A549 (cell line): ENCODE measurements around the gene NDRG4. TPM values are rescaled to one million over a fixed set of nuclear protein-coding genes. Genes with fewer than 3 reads are reported as not detected.

Experiments used
- ATAC-seq, 2 experiments: fragments of 200-7000 bp in 1 of 2; fragments of >200 bp in 1 of 2; cut with Nextera tagmentation in 1 of 2; cut with Tn5 transposase in 1 of 2; 3 replicates each; pipeline versions ENCODE4 v1.8.0 to v1.9.1; 2018 to 2020; ENCODE audit warnings: mild to moderate bottlenecking in 1 of 2, moderate library complexity in 1 of 2
- CTCF ChIA-PET: fragments of 300-600 bp; sonication (Branson Sonifier 250); formaldehyde crosslinking; extraction: SDS; loops from one replicate; lab custom pipeline; 2021; ENCODE audit warnings: antibody characterized with exemption, inconsistent platforms; lab: Yijun Ruan, JAX
- POLR2A ChIA-PET: fragments of 350-600 bp; formaldehyde crosslinking; extraction: SDS; loops from one replicate; lab custom pipeline; 2021; ENCODE audit warnings: antibody characterized with exemption, inconsistent platforms; lab: Yijun Ruan, JAX
- DNase-seq, 2 experiments: peaks; one replicate each; pipeline versions ENCODE4 v3.0.0 to v3.0.0-alpha.2; 2011 to 2016; ENCODE audit warnings: low read depth in 1 of 2, low spot score in 1 of 2
- FAIRE-seq: peaks from 2 replicates; lab custom pipeline; 2011; peaks lifted over from hg19 to GRCh38; lab: Jason Lieb, UNC
- H3K27ac ChIP-seq, 2 experiments: fragments of >200 bp; sonication (Bioruptor Twin); formaldehyde crosslinking; 3 replicates each; pipeline ENCODE4 v1.5.1; 2016 to 2017
- H3K4me1 ChIP-seq: fragments of >200 bp; sonication (Bioruptor Twin); formaldehyde crosslinking; 3 replicates; pipeline ENCODE4 v1.6.1; 2016
- H3K4me2 ChIP-seq: fragments of >200 bp; sonication (Bioruptor Twin); formaldehyde crosslinking; 3 replicates; pipeline ENCODE4 v1.6.1; 2016
- H3K4me3 ChIP-seq: fragments of >200 bp; sonication (Bioruptor Twin); formaldehyde crosslinking; 3 replicates; pipeline ENCODE4 v1.5.1; 2016
- H3K9me3 ChIP-seq: fragments of >200 bp; sonication (Bioruptor Twin); formaldehyde crosslinking; 3 replicates; pipeline ENCODE4 v1.6.1; 2016
- BHLHE40 ChIP-seq: IDR thresholded peaks from 2 replicates; pipeline ENCODE4 v1.6.1; 2012; ENCODE audit warnings: low read depth, low read length, inconsistent platforms
- CBX8 ChIP-seq: fragments of 200-600 bp; sonication (generic); IDR thresholded peaks from 2 replicates; pipeline ENCODE4 v1.6.1; 2016
- CEBPB ChIP-seq, 2 experiments: fragments of >200 bp in 1 of 2; sonication (Bioruptor Twin) in 1 of 2; formaldehyde crosslinking in 1 of 2; IDR thresholded peaks; 2 replicates each; pipeline ENCODE4 v1.6.1; 2012 to 2016
- EHMT2 ChIP-seq: fragments of 200-600 bp; sonication (generic); IDR thresholded peaks from 2 replicates; pipeline ENCODE4 v1.6.1; 2016; ENCODE audit warnings: antibody characterized with exemption, low read depth, mild to moderate bottlenecking, moderate library complexity
- FOSB ChIP-seq: fragments of 250-450 bp; sonication (Bioruptor Pico); IDR thresholded peaks from 2 replicates; pipeline ENCODE4 v1.5.0; 2020; ENCODE audit warnings: mild to moderate bottlenecking, moderate library complexity
- FOSL2 ChIP-seq, 2 experiments: fragments of 450-650 bp in 1 of 2; fragments of >200 bp in 1 of 2; sonication (Bioruptor Twin) in 1 of 2; formaldehyde crosslinking; IDR thresholded peaks; 2 replicates each; pipeline versions ENCODE4 v1.5.0 to v1.6.1; 2016 to 2020; ENCODE audit warnings: mild to moderate bottlenecking in 1 of 2, moderate library complexity in 1 of 2
- FOXS1 ChIP-seq: fragments of 250-450 bp; sonication (Bioruptor Pico); IDR thresholded peaks from 2 replicates; pipeline ENCODE4 v1.5.0; 2020; ENCODE audit warnings: mild to moderate bottlenecking, moderate library complexity
- GATA3 ChIP-seq: IDR thresholded peaks from 2 replicates; pipeline ENCODE4 v1.6.1; 2012; ENCODE audit warnings: borderline replicate concordance
- HEYL ChIP-seq: fragments of 250-450 bp; sonication (Bioruptor Pico); IDR thresholded peaks from 2 replicates; pipeline ENCODE4 v1.8.0; 2021; ENCODE audit warnings: mild to moderate bottlenecking, moderate library complexity
- HMGXB4 ChIP-seq: fragments of 250-450 bp; sonication (Bioruptor Pico); IDR thresholded peaks from 2 replicates; pipeline ENCODE4 v1.5.0; 2021; ENCODE audit warnings: mild to moderate bottlenecking, moderate library complexity, borderline replicate concordance
- JUN ChIP-seq, 2 experiments: fragments of >200 bp; sonication (Bioruptor Twin); formaldehyde crosslinking; IDR thresholded peaks; 2 replicates in 1 of 2; 3 replicates in 1 of 2; pipeline ENCODE4 v1.6.1; 2016 to 2017
- MAZ ChIP-seq: fragments of 150-350 bp; IDR thresholded peaks from 2 replicates; pipeline ENCODE4 v1.6.1; 2014; ENCODE audit warnings: antibody characterized with exemption, low read depth, low read length, borderline replicate concordance
- MYC ChIP-seq: IDR thresholded peaks from 2 replicates; pipeline ENCODE4 v1.6.1; 2012; ENCODE audit warnings: mild to moderate bottlenecking, inconsistent platforms, low read length, improper control_type of control experiment, borderline replicate concordance
- PHF8 ChIP-seq: fragments of 200-600 bp; sonication (generic); IDR thresholded peaks from 2 replicates; pipeline ENCODE4 v1.6.1; 2016; ENCODE audit warnings: low read depth, mild to moderate bottlenecking, antibody characterized with exemption, moderate library complexity, borderline replicate concordance
- POLR2A ChIP-seq: IDR thresholded peaks from 2 replicates; pipeline ENCODE4 v1.6.1; 2012; ENCODE audit warnings: mild to moderate bottlenecking, low read length
- RAD21 ChIP-seq, 2 experiments: fragments of >200 bp in 1 of 2; sonication (Bioruptor Twin) in 1 of 2; formaldehyde crosslinking in 1 of 2; IDR thresholded peaks in 1 of 2; conservative IDR thresholded peaks in 1 of 2; 2 replicates in 1 of 2; 3 replicates in 1 of 2; pipeline ENCODE4 v1.6.1; 2012 to 2018; ENCODE audit warnings: inconsistent platforms in 1 of 2
- RARB ChIP-seq: fragments of 250-450 bp; sonication (Bioruptor Pico); IDR thresholded peaks from 2 replicates; pipeline ENCODE4 v1.8.0; 2021; ENCODE audit warnings: mild to moderate bottlenecking, moderate library complexity
- RCOR1 ChIP-seq: fragments of 150-350 bp; IDR thresholded peaks from 2 replicates; pipeline ENCODE4 v1.6.1; 2014; ENCODE audit warnings: antibody characterized with exemption, low read length, low read depth
- RFX5 ChIP-seq: fragments of 450-650 bp; IDR thresholded peaks from 2 replicates; pipeline ENCODE4 v1.7.1; 2014; ENCODE audit warnings: antibody characterized with exemption, mild to moderate bottlenecking, moderate library complexity
- SREBF2 ChIP-seq: fragments of 450-650 bp; IDR thresholded peaks from 2 replicates; pipeline ENCODE4 v1.6.1; 2014; ENCODE audit warnings: mild to moderate bottlenecking, moderate library complexity
- TFCP2L1 ChIP-seq: fragments of 250-450 bp; sonication (Bioruptor Pico); IDR thresholded peaks from 2 replicates; pipeline ENCODE4 v1.5.0; 2021; ENCODE audit warnings: mild to moderate bottlenecking
- USF2 ChIP-seq: fragments of 450-650 bp; IDR thresholded peaks from 2 replicates; pipeline ENCODE4 v1.6.1; 2014; ENCODE audit warnings: antibody characterized with exemption
- ZFP36 ChIP-seq: fragments of 450-650 bp; IDR thresholded peaks from 2 replicates; pipeline ENCODE4 v1.6.1; 2014; ENCODE audit warnings: borderline replicate concordance; ENCODE audit not compliant: partially characterized antibody
- ZNF302 ChIP-seq: fragments of 250-450 bp; sonication (Bioruptor Pico); IDR thresholded peaks from 2 replicates; pipeline ENCODE4 v1.9.0; 2021; ENCODE audit warnings: inconsistent platforms, mild to moderate bottlenecking, moderate library complexity
- WGBS: methylation state at CpG from one replicate; pipeline ENCODE4 v1.1.6; 2017; ENCODE audit errors: missing lambda C conversion rate; 5-methylcytosine and 5-hydroxymethylcytosine counted together
- polyA plus RNA-seq, 4 experiments: library from polyadenylated mRNA; depleted of rRNA in 3 of 4; stranded (reverse); fragments of >200 nt; fragmentation: RNase III in 1 of 4; extraction: RNeasy Plus Mini Kit Qiagen cat#74134 plus additional on column Dnase treatment in 1 of 4; gene quantifications; 2 replicates in 3 of 4; 3 replicates in 1 of 4; pipeline ENCODE4 v1.2.3, GENCODE V29; 2011 to 2017
- TF ChIP-seq, protein P1 (sequence below): IDR thresholded peaks from 2 replicates; pipeline ENCODE4 v1.6.1; 2012; ENCODE audit warnings: low read depth, borderline replicate concordance
- TF ChIP-seq, protein P2 (sequence below): fragments of >200 bp; sonication (Bioruptor Twin); formaldehyde crosslinking; IDR thresholded peaks from 3 replicates; pipeline ENCODE4 v1.6.1; 2016

NDRG4 gene
- polyA plus RNA-seq, 2 of the 4 experiments (the other 2 are of a cell fraction): 8.1 to 21.3 TPM

DNA sequence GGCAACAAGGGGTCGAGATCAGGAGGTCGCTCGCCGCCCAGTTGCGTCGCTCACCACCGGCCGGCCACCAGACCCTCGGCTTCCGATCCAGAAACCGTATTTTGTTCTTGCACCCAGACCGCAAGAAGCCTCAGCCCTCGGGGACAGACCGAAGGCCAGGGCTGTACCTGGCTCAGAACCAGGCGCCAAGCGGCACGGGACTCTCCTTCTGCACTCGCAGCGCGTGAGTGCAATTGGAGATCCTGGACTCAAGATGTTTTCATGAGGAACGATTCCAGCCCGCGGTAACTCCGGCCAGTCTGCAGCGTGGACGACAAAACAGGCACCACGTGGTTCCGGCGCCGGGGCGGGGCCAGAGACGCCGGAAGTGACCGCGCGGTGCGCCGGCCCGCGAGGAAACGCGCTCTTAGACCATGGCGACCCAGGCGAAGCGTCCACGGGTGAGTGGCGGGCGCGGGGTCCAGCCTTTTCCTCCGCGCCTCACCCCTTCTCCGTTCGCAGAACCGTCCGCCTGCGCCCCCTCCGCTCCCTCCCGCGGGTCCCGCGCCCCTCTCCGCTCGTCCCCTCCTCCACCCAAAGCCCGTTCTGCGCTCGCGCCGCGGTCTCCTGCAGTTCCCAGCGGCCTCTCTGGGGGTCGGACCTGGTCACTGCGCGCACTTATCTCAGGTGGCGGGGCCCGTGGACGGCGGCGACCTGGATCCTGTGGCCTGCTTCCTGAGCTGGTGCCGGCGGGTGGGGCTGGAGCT lies 15.4 kb downstream of the NDRG4 start, which contains the start of gene SETD6 (continued):
- TF ChIP-seq, protein P1, sequence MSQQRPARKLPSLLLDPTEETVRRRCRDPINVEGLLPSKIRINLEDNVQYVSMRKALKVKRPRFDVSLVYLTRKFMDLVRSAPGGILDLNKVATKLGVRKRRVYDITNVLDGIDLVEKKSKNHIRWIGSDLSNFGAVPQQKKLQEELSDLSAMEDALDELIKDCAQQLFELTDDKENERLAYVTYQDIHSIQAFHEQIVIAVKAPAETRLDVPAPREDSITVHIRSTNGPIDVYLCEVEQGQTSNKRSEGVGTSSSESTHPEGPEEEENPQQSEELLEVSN: peak; percentile 94
- TF ChIP-seq SREBF2 (no peak), FOSL2 (IDR thresholded peaks at IDR 0.05) (no peak), FOSL2 (CRISPR knock-in tag; IDR thresholded peaks at IDR 0.05) (no peak), HEYL (CRISPR knock-in tag) (no peak), MAZ (no peak), MYC (0 out of 2 replicates have a peak, but pooled peaks have one; percentile 59), PHF8 (peak; percentile 27; the same call in 1 of the 2 replicates), FOXS1 (CRISPR knock-in tag) (no peak), HMGXB4 (CRISPR knock-in tag) (no peak; the same call in 1 of the 2 replicates), RCOR1 (no peak), ZFP36 (no peak), JUN (IDR thresholded peaks at IDR 0.05) (peak; percentile 60 to 80; a peak in 4 of 5 replicates), EHMT2 (no peak), CBX8 (no peak), RARB (CRISPR knock-in tag) (no peak), RFX5 (no peak), BHLHE40 (no peak), USF2 (peak; percentile 85), POLR2A (peak; percentile 67), GATA3 (no peak)
- TF ChIP-seq, protein P2, sequence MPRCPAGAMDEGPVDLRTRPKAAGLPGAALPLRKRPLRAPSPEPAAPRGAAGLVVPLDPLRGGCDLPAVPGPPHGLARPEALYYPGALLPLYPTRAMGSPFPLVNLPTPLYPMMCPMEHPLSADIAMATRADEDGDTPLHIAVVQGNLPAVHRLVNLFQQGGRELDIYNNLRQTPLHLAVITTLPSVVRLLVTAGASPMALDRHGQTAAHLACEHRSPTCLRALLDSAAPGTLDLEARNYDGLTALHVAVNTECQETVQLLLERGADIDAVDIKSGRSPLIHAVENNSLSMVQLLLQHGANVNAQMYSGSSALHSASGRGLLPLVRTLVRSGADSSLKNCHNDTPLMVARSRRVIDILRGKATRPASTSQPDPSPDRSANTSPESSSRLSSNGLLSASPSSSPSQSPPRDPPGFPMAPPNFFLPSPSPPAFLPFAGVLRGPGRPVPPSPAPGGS: peak; percentile 54; the same call in 1 of the 3 replicates

DNA sequence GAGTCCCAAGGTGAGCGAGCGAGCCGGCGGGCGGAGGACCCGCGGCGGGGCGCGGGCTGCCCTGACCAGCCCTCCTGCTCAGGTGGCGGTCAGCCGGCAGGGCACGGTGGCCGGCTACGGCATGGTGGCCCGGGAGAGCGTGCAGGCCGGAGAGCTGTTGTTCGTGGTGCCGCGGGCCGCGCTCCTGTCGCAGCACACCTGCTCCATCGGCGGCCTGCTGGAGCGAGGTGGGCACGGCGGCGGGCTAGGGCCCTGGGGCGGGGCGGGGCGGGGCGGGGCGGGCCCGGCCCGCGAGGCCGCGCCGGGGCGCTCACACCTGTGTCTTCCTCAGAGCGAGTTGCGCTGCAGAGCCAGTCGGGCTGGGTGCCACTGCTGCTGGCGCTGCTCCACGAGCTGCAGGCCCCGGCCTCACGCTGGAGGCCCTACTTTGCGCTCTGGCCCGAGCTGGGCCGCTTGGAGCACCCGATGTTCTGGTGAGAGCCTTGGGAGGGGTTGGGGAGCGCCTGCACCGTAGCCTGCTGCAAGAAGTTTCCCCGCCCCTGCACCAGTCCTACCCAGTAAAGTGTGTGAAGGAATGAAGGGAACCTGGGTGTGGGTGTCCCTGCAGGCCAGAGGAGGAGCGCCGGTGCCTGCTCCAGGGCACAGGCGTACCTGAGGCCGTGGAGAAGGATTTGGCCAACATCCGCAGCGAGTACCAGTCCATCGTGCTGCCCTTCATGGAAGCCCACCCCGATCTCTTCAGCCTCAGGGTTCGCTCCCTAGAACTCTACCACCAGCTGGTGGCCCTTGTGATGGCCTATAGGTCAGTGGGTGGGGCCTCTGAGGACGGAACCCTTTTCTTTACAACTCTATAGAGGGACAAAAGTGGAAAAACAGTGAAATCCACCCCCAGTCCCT lies 16.2 kb downstream of the NDRG4 start:
- H3K4me1 ChIP-seq: peaks cover 13% of the 10 kb centered on the region; the same call in 2 of the 3 replicates
- ChIA-PET POLR2A (interaction anchor here (0.6 kb wide), 1 partner anchor 11 kb away, joined by 3 read pairs; no protein-coding TSS in a partner anchor), CTCF (interaction anchor here (0.5 to 8.1 kb wide), 6 partner anchors 17 to 240 kb away, joined by 3 to 71 read pairs (median 4); partner anchors contain the start of gene NDRG4)
- peak; percentile 41 for ATAC-seq
- H3K27ac ChIP-seq: peak overlapping the region; percentile 87 to 94
- 83% methylated on average over 10 of the region's 66 CpGs for WGBS
- DNase-seq: no peak
- FAIRE-seq: no peak
- H3K4me3 ChIP-seq: peak overlapping the region; percentile 85
- no peaks in the 10 kb centered on the region for H3K9me3 ChIP-seq
- peak overlapping the region; percentile 90 for H3K4me2 ChIP-seq
- no peak for TF ChIP-seq RAD21 (conservative IDR thresholded peaks at IDR 0.05 in 1 of 2, IDR thresholded peaks at IDR 0.05 in 1 of 2)
- TF ChIP-seq TFCP2L1: no peak
- no peak for TF ChIP-seq GATA3
- 0 out of 5 replicates have a peak, but pooled peaks of 1 of the 2 experiments have one; percentile 2 for TF ChIP-seq JUN (IDR thresholded peaks at IDR 0.05)
- TF ChIP-seq POLR2A: 0 out of 2 replicates have a peak, but pooled peaks have one; percentile 10
- TF ChIP-seq EHMT2: no peak
- TF ChIP-seq RCOR1: no peak
- TF ChIP-seq FOSB (CRISPR knock-in tag): no peak
- TF ChIP-seq ZNF302 (CRISPR knock-in tag): no peak
- no peak for TF ChIP-seq CEBPB (IDR thresholded peaks at IDR 0.05)
- TF ChIP-seq FOSL2 (IDR thresholded peaks at IDR 0.05): no peak
- no peak for TF ChIP-seq FOSL2 (CRISPR knock-in tag; IDR thresholded peaks at IDR 0.05)
- no peak for TF ChIP-seq CBX8
- TF ChIP-seq, all 56 proteins: peak for 2
